ENCODE results near the gene PFDN1. TPM values are rescaled to one million over a fixed set of nuclear protein-coding genes. Genes with fewer than 3 reads are reported as not detected.
A peak's percentile ranks its signal among the peaks of the same experiment; 100 is the strongest.

PFDN1 gene
- total RNA-seq, 1 experiment from 2014 or later, result 162 TPM

GRCh38 chr5:140328036-140328764, 25.3 kb upstream of the PFDN1 start:
- no peak for DNase-seq (ENCODE audit: low read depth)

GRCh38 chr5:140327589-140327988, 24.7 kb upstream of the PFDN1 start:
- peak; percentile 61 for DNase-seq (ENCODE audit: low read depth)

GRCh38 chr5:140325486-140325885, 22.6 kb upstream of the PFDN1 start:
- DNase-seq (ENCODE audit: low read depth), result no peak

- peak; percentile 60 for DNase-seq (ENCODE audit: low read depth)
Measured at GRCh38 chr5:140324617-140325241, 21.8 kb upstream of the PFDN1 start.

GRCh38 chr5:140324041-140324600, 21.2 kb upstream of the PFDN1 start:
- DNase-seq (ENCODE audit: low read depth), result peak; percentile 47

GRCh38 chr5:140322751-140323731, 20.1 kb upstream of the PFDN1 start:
- peak; percentile 96 for DNase-seq (ENCODE audit: low read depth)

GRCh38 chr5:140321796-140322195, 18.9 kb upstream of the PFDN1 start:
- no peak for DNase-seq (ENCODE audit: low read depth)

GRCh38 chr5:140319833-140320232, 16.9 kb upstream of the PFDN1 start:
- no peak for DNase-seq (ENCODE audit: low read depth)

- DNase-seq (ENCODE audit: low read depth), result no peak
Measured at GRCh38 chr5:140318792-140319191, 15.9 kb upstream of the PFDN1 start.

- peak; percentile 79 for DNase-seq (ENCODE audit: low read depth)
Measured at GRCh38 chr5:140317859-140318258, 15.0 kb upstream of the PFDN1 start.

GRCh38 chr5:140312791-140313189, 9.9 kb upstream of the PFDN1 start:
- DNase-seq (ENCODE audit: low read depth), result no peak

- peak; percentile 97 for DNase-seq (ENCODE audit: low read depth)
Measured at GRCh38 chr5:140312067-140312790, 9.3 kb upstream of the PFDN1 start.

- DNase-seq (ENCODE audit: low read depth), result peak; percentile 92
Measured at GRCh38 chr5:140311011-140311467, 8.1 kb upstream of the PFDN1 start.

- peak; percentile 46 for DNase-seq (ENCODE audit: low read depth)
Measured at GRCh38 chr5:140310434-140310833, 7.5 kb upstream of the PFDN1 start.

GRCh38 chr5:140309706-140310249, 6.9 kb upstream of the PFDN1 start:
- no peak for DNase-seq (ENCODE audit: low read depth)

GRCh38 chr5:140305471-140305870, 2.6 kb upstream of the PFDN1 start:
- no peak for DNase-seq (ENCODE audit: low read depth)

GRCh38 chr5:140303966-140304365, 1.1 kb upstream of the PFDN1 start:
- no peak for DNase-seq (ENCODE audit: low read depth)

GRCh38 chr5:140301136-140301535, 1.8 kb downstream of the PFDN1 start:
- no peak for DNase-seq (ENCODE audit: low read depth)

GRCh38 chr5:140299056-140299455, 3.8 kb downstream of the PFDN1 start:
- DNase-seq (ENCODE audit: low read depth), result no peak

- DNase-seq (ENCODE audit: low read depth), result peak; percentile 69
Measured at GRCh38 chr5:140298183-140298601, 4.7 kb downstream of the PFDN1 start.

- DNase-seq (ENCODE audit: low read depth), result no peak
Measured at GRCh38 chr5:140297283-140297682, 5.6 kb downstream of the PFDN1 start.
